GM12878 (cell line): ENCODE measurements around the gene ELK4. TPM values are rescaled to one million over a fixed set of nuclear protein-coding genes. Genes with fewer than 3 reads are reported as not detected.
A peak's percentile ranks its signal among the peaks of the same experiment; 100 is the strongest.

Experiments used
- ATF7 ChIP-seq: fragments of 450-650 bp; IDR thresholded peaks from 2 replicates; pipeline ENCODE4 v1.6.1; 2016; ENCODE audit warnings: low read depth, mild to moderate bottlenecking
- GATAD2B ChIP-seq: fragments of 450-650 bp; conservative IDR thresholded peaks from 2 replicates; pipeline ENCODE4 v1.6.1; 2017; ENCODE audit warnings: low read depth, mild to moderate bottlenecking, moderate library complexity
- HDGF ChIP-seq: fragments of 450-650 bp; IDR thresholded peaks from 2 replicates; pipeline ENCODE4 v1.6.1; 2016; ENCODE audit warnings: antibody characterized with exemption
- IKZF1 ChIP-seq: fragments of 450-650 bp; conservative IDR thresholded peaks from 2 replicates; pipeline ENCODE4 v1.6.1; 2017; ENCODE audit warnings: antibody characterized with exemption, mild to moderate bottlenecking
- NFIC ChIP-seq: IDR thresholded peaks from 2 replicates; pipeline ENCODE4 v1.6.1; 2012; ENCODE audit warnings: low read depth, mild to moderate bottlenecking, inconsistent platforms, low read length, moderate library complexity
- NR2C1 ChIP-seq: fragments of 450-650 bp; IDR thresholded peaks from 2 replicates; pipeline ENCODE4 v1.6.1; 2017; ENCODE audit warnings: antibody characterized with exemption, mild to moderate bottlenecking, moderate library complexity
- RUNX3 ChIP-seq: IDR thresholded peaks from 2 replicates; pipeline ENCODE4 v1.6.1; 2012; ENCODE audit warnings: low read length, inconsistent platforms
- ZNF384 ChIP-seq: IDR thresholded peaks from 2 replicates; pipeline ENCODE4 v1.6.1; 2012; ENCODE audit warnings: low read depth, mild to moderate bottlenecking, low read length, improper control_type of control experiment, borderline replicate concordance
- polyA plus RNA-seq, 11 experiments: library from polyadenylated mRNA; depleted of rRNA in 4 of 11; unstranded in 6 of 11; stranded (reverse) in 5 of 11; fragments of >200 nt; fragmentation: Nextera tagmentation in 4 of 11; fragmentation: Illumina TruSeq in 1 of 11; extraction: Ambion mirVana in 4 of 11; extraction: Trizol in 1 of 11; gene quantifications; 1 replicate in 1 of 11; 2 replicates in 10 of 11; pipeline versions ENCODE4 v1.2.1 to v1.2.3, GENCODE V29; 2011 to 2016; ENCODE audit warnings: inconsistent platforms in 2 of 11, missing spikeins in 2 of 11, low read depth in 1 of 11
- total RNA-seq, 4 experiments: library from RNA; depleted of rRNA in 3 of 4; stranded (reverse); fragments of >200 nt in 3 of 4; fragmentation: Illumina TruSeq in 1 of 4; extraction: Trizol in 1 of 4; gene quantifications; 2 replicates each; pipeline versions ENCODE4 v1.2.1 to v1.2.3, GENCODE V29; 2013 to 2021
- TF ChIP-seq, protein P1 (sequence below): IDR thresholded peaks from 2 replicates; pipeline ENCODE4 v1.6.1; 2012; ENCODE audit warnings: low read depth, low read length, improper control_type of control experiment
- TF ChIP-seq, protein P2 (sequence below): fragments of 450-650 bp; IDR thresholded peaks from 2 replicates; pipeline ENCODE4 v1.6.1; 2018; ENCODE audit warnings: borderline replicate concordance, mild to moderate bottlenecking; ENCODE audit not compliant: partially characterized antibody
- TF ChIP-seq, protein P3 (sequence below): fragments of 450-650 bp; IDR thresholded peaks from 2 replicates; pipeline ENCODE4 v1.6.1; 2017; ENCODE audit warnings: mild to moderate bottlenecking, low read depth, inconsistent platforms; ENCODE audit not compliant: poor library complexity, severe bottlenecking
- TF ChIP-seq, protein P4 (sequence below): IDR thresholded peaks from 2 replicates; pipeline ENCODE4 v1.6.1; 2011; ENCODE audit warnings: mild to moderate bottlenecking, low read depth, low read length, moderate library complexity; ENCODE audit not compliant: insufficient replicate concordance

The ELK4 gene
- total and polyA plus RNA-seq, 10 of the 15 experiments (the other 5 are each of a cell fraction or from before 2014, with no cell fraction given) = 5.2 to 71.5 (median 18.5) TPM

DNA sequence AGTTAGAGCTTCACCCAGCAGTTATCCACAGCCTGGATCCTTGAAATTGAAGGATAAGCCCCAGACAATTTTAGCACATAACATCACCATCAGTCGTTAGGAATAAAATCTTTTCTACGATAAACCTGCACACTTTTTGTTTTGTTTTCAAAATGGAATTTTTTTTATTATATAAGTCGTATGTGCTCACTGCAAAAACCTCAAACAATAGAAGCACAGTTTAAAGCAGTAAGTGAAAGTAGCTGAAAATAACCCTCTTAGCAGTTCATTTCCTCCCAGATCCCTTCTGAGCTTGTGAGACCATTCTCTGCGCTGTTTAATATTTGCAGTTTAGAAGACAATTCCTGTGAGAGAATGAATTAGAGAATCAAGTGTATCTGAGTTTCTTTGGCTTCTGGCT lies 38.3 kb downstream of the ELK4 start (continued):
- TF ChIP-seq, protein P1, sequence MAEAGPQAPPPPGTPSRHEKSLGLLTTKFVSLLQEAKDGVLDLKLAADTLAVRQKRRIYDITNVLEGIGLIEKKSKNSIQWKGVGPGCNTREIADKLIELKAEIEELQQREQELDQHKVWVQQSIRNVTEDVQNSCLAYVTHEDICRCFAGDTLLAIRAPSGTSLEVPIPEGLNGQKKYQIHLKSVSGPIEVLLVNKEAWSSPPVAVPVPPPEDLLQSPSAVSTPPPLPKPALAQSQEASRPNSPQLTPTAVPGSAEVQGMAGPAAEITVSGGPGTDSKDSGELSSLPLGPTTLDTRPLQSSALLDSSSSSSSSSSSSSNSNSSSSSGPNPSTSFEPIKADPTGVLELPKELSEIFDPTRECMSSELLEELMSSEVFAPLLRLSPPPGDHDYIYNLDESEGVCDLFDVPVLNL = no peak
- TF ChIP-seq HDGF (no peak), IKZF1 (0 out of 2 replicates have a peak, but pooled peaks have one; percentile 20), GATAD2B (no peak), NR2C1 (no peak), NFIC (peak; percentile 55; the same call in 1 of the 2 replicates), ATF7 (peak; percentile 64), ZNF384 (peak; percentile 10; the same call in 1 of the 2 replicates), RUNX3 (peak; percentile 79)
- TF ChIP-seq, protein P2, sequence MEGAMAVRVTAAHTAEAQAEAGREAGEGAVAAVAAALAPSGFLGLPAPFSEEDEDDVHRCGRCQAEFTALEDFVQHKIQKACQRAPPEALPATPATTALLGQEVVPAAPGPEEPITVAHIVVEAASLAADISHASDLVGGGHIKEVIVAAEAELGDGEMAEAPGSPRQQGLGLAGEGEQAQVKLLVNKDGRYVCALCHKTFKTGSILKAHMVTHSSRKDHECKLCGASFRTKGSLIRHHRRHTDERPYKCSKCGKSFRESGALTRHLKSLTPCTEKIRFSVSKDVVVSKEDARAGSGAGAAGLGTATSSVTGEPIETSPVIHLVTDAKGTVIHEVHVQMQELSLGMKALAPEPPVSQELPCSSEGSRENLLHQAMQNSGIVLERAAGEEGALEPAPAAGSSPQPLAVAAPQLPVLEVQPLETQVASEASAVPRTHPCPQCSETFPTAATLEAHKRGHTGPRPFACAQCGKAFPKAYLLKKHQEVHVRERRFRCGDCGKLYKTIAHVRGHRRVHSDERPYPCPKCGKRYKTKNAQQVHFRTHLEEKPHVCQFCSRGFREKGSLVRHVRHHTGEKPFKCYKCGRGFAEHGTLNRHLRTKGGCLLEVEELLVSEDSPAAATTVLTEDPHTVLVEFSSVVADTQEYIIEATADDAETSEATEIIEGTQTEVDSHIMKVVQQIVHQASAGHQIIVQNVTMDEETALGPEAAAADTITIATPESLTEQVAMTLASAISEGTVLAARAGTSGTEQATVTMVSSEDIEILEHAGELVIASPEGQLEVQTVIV = no peak
- TF ChIP-seq, protein P3, sequence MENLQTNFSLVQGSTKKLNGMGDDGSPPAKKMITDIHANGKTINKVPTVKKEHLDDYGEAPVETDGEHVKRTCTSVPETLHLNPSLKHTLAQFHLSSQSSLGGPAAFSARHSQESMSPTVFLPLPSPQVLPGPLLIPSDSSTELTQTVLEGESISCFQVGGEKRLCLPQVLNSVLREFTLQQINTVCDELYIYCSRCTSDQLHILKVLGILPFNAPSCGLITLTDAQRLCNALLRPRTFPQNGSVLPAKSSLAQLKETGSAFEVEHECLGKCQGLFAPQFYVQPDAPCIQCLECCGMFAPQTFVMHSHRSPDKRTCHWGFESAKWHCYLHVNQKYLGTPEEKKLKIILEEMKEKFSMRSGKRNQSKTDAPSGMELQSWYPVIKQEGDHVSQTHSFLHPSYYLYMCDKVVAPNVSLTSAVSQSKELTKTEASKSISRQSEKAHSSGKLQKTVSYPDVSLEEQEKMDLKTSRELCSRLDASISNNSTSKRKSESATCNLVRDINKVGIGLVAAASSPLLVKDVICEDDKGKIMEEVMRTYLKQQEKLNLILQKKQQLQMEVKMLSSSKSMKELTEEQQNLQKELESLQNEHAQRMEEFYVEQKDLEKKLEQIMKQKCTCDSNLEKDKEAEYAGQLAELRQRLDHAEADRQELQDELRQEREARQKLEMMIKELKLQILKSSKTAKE = peak; percentile 64
- TF ChIP-seq, protein P4, sequence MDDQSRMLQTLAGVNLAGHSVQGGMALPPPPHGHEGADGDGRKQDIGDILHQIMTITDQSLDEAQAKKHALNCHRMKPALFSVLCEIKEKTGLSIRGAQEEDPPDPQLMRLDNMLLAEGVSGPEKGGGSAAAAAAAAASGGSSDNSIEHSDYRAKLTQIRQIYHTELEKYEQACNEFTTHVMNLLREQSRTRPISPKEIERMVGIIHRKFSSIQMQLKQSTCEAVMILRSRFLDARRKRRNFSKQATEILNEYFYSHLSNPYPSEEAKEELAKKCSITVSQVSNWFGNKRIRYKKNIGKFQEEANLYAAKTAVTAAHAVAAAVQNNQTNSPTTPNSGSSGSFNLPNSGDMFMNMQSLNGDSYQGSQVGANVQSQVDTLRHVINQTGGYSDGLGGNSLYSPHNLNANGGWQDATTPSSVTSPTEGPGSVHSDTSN = no peak
